GM06990 (cell line): Measurements from ENCODE around the gene TES.

ENCODE experiments used
- DNase-seq: peaks from one replicate; pipeline ENCODE4 v3.0.0-alpha.2; 2011; ENCODE audit not compliant: insufficient read length; ENCODE audit errors: extremely low read depth
- H3K27me3 ChIP-seq: replicated peaks from 2 replicates; pipeline ENCODE4 v1.6.0; 2011; ENCODE audit warnings: low read length; ENCODE audit not compliant: control insufficient read depth, insufficient read depth
- H3K36me3 ChIP-seq: 2 replicates; pipeline ENCODE4 v1.5.1; 2011; ENCODE audit warnings: low read length; ENCODE audit not compliant: control insufficient read depth, insufficient read depth
- H3K4me3 ChIP-seq: replicated peaks from 2 replicates; pipeline ENCODE4 v1.5.1; 2011; ENCODE audit warnings: low read depth, mild to moderate bottlenecking, control low read depth, low read length
- TF ChIP-seq, protein P1 (sequence below): IDR thresholded peaks from 2 replicates; pipeline ENCODE4 v1.5.1; 2011; ENCODE audit warnings: low read length, control low read depth, mild to moderate bottlenecking, inconsistent platforms; ENCODE audit not compliant: insufficient read depth, poor library complexity, severe bottlenecking

The TES gene

DNA sequence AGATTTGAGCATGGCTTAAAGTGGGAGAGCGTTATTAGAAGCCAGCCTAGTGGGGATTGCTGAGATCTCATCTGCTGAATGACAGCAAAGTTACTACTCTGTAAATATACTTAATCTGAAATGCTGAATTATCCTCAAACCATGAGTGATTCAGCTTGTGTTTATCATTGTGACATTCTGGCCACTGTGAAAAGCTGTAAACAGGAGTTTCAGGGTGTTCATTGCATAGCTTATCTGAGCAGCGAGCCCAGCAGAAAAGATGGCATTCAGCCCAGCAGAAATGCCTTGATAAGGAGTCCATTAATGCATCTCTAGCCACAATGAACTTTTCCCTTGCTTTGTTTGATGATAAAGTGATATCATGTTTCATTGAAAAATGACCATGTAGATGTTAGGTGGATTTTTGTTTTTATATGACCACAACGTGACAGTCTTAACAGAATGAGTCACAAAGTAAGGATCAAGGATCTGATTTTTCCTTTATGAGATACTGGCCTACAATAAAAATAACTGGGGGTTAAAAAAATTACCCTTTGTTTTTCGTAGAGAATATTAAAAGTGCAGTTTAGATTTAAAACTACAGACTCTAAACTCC is 7.8 kb downstream of the TES start:
- Histone ChIP-seq H3K4me3 (no peak overlapping the region), H3K36me3 (no peaks in the 10 kb centered on the region), H3K27me3 (no peaks in the 10 kb centered on the region)
- TF ChIP-seq, protein P1, sequence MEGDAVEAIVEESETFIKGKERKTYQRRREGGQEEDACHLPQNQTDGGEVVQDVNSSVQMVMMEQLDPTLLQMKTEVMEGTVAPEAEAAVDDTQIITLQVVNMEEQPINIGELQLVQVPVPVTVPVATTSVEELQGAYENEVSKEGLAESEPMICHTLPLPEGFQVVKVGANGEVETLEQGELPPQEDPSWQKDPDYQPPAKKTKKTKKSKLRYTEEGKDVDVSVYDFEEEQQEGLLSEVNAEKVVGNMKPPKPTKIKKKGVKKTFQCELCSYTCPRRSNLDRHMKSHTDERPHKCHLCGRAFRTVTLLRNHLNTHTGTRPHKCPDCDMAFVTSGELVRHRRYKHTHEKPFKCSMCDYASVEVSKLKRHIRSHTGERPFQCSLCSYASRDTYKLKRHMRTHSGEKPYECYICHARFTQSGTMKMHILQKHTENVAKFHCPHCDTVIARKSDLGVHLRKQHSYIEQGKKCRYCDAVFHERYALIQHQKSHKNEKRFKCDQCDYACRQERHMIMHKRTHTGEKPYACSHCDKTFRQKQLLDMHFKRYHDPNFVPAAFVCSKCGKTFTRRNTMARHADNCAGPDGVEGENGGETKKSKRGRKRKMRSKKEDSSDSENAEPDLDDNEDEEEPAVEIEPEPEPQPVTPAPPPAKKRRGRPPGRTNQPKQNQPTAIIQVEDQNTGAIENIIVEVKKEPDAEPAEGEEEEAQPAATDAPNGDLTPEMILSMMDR, result no peak
- DNase-seq, result no peak

DNA sequence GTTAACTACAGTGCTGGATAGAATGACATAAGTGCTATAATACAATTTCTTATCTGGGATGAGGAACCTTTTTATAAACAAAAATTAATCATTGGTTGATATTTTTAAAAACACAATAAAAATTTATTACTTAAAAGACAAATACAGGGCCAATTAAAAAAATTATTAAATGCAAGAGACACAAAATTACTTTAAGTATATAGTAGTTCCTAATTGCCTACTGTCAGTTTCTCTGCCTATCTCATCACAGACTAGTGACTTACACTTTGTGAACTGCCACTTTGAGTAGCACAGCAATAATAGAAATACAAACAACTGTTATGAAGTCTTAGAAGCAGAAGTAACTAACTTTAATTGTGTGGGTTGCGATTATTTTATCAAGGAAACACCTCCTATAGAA is 8.4 kb downstream of the TES start:
- no peak for DNase-seq
- no peaks in the 10 kb centered on the region for H3K27me3 ChIP-seq
- TF ChIP-seq, protein P1, result no peak
- H3K4me3 ChIP-seq, result no peak overlapping the region
- no peaks in the 10 kb centered on the region for H3K36me3 ChIP-seq

DNA sequence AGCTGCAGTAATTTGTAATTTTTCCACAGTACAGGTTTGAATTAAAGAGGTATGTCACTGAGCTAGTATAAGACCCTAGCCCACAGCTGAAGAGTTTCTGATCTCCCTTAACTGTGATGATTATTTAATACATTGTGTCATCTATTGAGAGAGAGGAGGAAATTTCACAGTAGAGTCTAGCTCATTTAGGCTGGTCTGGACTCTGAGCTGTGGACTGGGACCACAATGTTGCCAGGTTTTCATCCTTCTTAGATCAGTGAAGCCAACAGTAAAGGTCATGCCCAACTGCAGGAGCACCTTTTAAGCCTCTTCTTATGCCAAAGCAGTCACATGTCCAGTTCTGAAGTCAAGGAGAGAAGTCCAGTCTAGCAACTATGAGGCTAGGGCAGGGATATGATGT is 8.9 kb downstream of the TES start:
- TF ChIP-seq, protein P1, result no peak
- no peaks in the 10 kb centered on the region for H3K27me3 ChIP-seq
- no peaks in the 10 kb centered on the region for H3K36me3 ChIP-seq
- no peak for DNase-seq
- H3K4me3 ChIP-seq, result no peak overlapping the region

DNA sequence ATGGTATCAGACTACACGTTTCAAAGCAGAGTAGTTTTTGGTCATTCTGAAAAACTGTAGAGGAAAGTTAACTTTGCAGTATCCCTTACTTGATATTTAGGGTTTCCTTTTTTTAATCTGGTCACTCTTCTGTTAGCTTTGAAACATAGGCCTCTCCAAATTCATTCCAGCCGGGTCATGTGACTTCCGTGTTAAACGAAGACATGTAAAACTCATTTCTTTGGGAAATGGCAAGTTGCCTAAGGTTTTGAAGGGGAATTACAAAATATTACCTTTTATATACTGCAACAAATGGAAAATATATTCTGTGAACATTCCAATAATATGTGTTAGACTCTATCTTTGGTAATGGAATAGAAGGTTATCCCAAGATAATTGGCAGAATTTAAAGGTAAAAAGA is 9.5 kb downstream of the TES start:
- H3K36me3 ChIP-seq, result no peaks in the 10 kb centered on the region
- TF ChIP-seq, protein P1, result no peak

DNA sequence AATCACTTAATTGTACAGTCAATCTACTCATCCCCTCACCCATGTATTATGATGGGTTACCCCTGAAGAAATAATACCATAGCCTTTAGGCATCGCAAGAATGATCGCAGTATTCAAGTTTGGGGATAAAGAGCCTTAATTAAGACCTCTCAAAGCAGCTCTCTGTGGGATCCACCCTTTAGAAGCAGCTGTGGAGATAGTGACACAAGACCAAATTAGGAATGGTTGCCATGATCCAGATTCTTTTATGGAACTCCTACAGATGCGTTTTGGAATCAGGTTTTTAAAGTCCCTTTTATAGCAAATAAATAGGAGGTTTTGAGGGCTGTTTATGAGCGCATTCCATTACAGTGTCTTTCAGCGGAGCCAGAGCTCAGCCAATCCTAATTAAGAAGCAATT is 12.2 kb downstream of the TES start:
- no peak for DNase-seq
- no peaks in the 10 kb centered on the region for H3K36me3 ChIP-seq
- H3K27me3 ChIP-seq, result no peaks in the 10 kb centered on the region
- TF ChIP-seq, protein P1, result no peak
- H3K4me3 ChIP-seq, result no peak overlapping the region

More for the DNA sequence above, 9.5 kb downstream of the TES start:
- H3K27me3 ChIP-seq, result no peaks in the 10 kb centered on the region
- H3K4me3 ChIP-seq, result no peak overlapping the region
- no peak for DNase-seq

DNA sequence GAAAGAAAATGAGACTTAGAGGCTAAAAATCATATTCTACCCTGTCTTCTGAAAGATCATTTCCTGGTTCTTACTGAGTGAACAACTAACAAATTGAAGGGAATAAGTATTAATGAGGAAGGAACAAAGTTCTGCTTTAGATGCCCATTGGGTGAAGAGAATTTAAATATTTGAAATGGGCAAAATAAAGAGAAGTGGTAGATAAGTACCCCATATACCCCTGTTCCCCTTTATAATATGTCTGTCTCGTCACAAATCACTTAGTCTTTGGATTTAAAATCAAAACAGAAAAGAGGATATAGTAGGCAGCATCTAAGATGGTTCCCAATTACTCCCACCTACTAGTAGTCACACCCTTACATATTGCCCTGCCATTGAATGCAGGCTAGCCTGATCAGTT is 13.2 kb downstream of the TES start:
- Histone ChIP-seq H3K27me3 (no peaks in the 10 kb centered on the region), H3K36me3 (no peaks in the 10 kb centered on the region), H3K4me3 (no peak overlapping the region)
- TF ChIP-seq, protein P1, result no peak
- no peak for DNase-seq
